Testis (tissue), 3 donors: Measurements from ENCODE around the gene CEP85L. TPM values are rescaled to one million over a fixed set of nuclear protein-coding genes. Genes with fewer than 3 reads are reported as not detected.

Experiments
- DNase-seq: peaks from one replicate; pipeline ENCODE4 v3.0.0-alpha.2; 2019
- H3K27ac ChIP-seq, 2 donors: fragments of 200-600 bp; sonication (generic); one replicate each; pipeline ENCODE4 v1.5.1; 2019
- H3K27me3 ChIP-seq: fragments of 200-600 bp; sonication (generic); one replicate; pipeline ENCODE4 v1.5.1; 2019
- H3K36me3 ChIP-seq: fragments of 200-600 bp; sonication (generic); one replicate; pipeline ENCODE4 v1.5.1; 2017; ENCODE audit warnings: low read depth; ENCODE audit errors: missing control alignments
- H3K4me1 ChIP-seq: fragments of 200-600 bp; sonication (generic); one replicate; pipeline ENCODE4 v1.5.1; 2019
- H3K4me3 ChIP-seq, 2 donors: fragments of 200-600 bp; sonication (generic); one replicate each; pipeline ENCODE4 v1.5.1; 2017 to 2019
- H3K9me3 ChIP-seq: fragments of 200-600 bp; sonication (generic); one replicate; pipeline ENCODE4 v1.5.1; 2017
- CTCF ChIP-seq, 3 experiments: fragments of 450-650 bp in 2 of 3; fragments of 200-600 bp in 1 of 3; sonication (generic) in 1 of 3; IDR thresholded peaks; one replicate each; pipeline ENCODE4 v1.5.1; 2016 to 2019; ENCODE audit warnings: antibody characterized with exemption in 3 of 3, mild to moderate bottlenecking in 2 of 3, moderate library complexity in 1 of 3
- POLR2A ChIP-seq: fragments of 450-650 bp; IDR thresholded peaks from one replicate; pipeline ENCODE4 v1.6.1; 2017; ENCODE audit warnings: antibody characterized with exemption, mild to moderate bottlenecking, moderate library complexity
- WGBS, 2 donors: methylation state at CpG; one replicate each; pipeline ENCODE4 v1.1.5; 2018; 5-methylcytosine and 5-hydroxymethylcytosine counted together
- intact Hi-C: fragments of 100-400 bp; cut with DNase I; formaldehyde crosslinking; loops from one replicate; pipeline ENCODE4 v1.15.1; 2023; ENCODE audit warnings: low total_unique reads
- polyA plus RNA-seq: library from polyadenylated mRNA; stranded (reverse); fragments of 350-450 nt; fragmentation: Illumina TruSeq; extraction: RNeasy Lipid Tissue Mini Kit (QIAGEN cat#74804); gene quantifications from one replicate; pipeline ENCODE4 v1.2.3, GENCODE V29; 2014; ENCODE audit warnings: low read depth, low replicate concordance; ENCODE audit not compliant: insufficient read depth
- total RNA-seq, 2 donors: library from RNA; depleted of rRNA; stranded (reverse); fragments of >200 nt; gene quantifications; one replicate each; pipeline ENCODE4 v1.2.3, GENCODE V29; 2016

The CEP85L gene
- total and polyA plus RNA-seq, 3 donors from 2014 or later = 63.7 to 80.7 (median 78.8) TPM

GRCh38 chr6:118580585-118581419, 70.6 kb downstream of the CEP85L start:
- intact Hi-C loops = no loop called here
- no peak overlapping the region for H3K4me3 ChIP-seq
- peak; percentile 39 to 70 (median 58) for TF ChIP-seq CTCF (IDR thresholded peaks at IDR 0.05)
- no peak for TF ChIP-seq POLR2A
- no peak overlapping the region for H3K27ac ChIP-seq
- H3K9me3 ChIP-seq = no peaks in the 10 kb centered on the region
- peak; percentile 48 for DNase-seq
- H3K4me1 ChIP-seq = no peaks in the 10 kb centered on the region
- H3K36me3 ChIP-seq = no peaks in the 10 kb centered on the region
- 60% methylated on average over 10 of the region's 10 CpGs for WGBS, 2 donors
- no peaks in the 10 kb centered on the region for H3K27me3 ChIP-seq

GRCh38 chr6:118579786-118580185, 71.6 kb downstream of the CEP85L start:
- 86 to 92% methylated on average over 2 of the region's 2 CpGs for WGBS, 2 donors
- DNase-seq = no peak
- intact Hi-C loops = no loop called here
- Histone ChIP-seq H3K36me3 (no peaks in the 10 kb centered on the region), H3K27me3 (no peaks in the 10 kb centered on the region), H3K27ac (no peak overlapping the region), H3K4me1 (no peaks in the 10 kb centered on the region), H3K4me3 (no peak overlapping the region), H3K9me3 (no peaks in the 10 kb centered on the region)
- TF ChIP-seq CTCF (IDR thresholded peaks at IDR 0.05) (no peak), POLR2A (no peak)

GRCh38 chr6:118578617-118579016, 72.8 kb downstream of the CEP85L start:
- 94 to 96% methylated on average over 12 of the region's 12 CpGs for WGBS, 2 donors
- Histone ChIP-seq H3K4me1 (no peaks in the 10 kb centered on the region), H3K36me3 (no peaks in the 10 kb centered on the region), H3K27ac (no peak overlapping the region), H3K27me3 (no peaks in the 10 kb centered on the region), H3K4me3 (no peak overlapping the region), H3K9me3 (no peaks in the 10 kb centered on the region)
- intact Hi-C loops = no loop called here
- TF ChIP-seq CTCF (IDR thresholded peaks at IDR 0.05) (no peak), POLR2A (no peak)
- no peak for DNase-seq

- no peak for DNase-seq
- H3K27ac ChIP-seq = no peak overlapping the region
- H3K9me3 ChIP-seq = no peaks in the 10 kb centered on the region
- 70 to 75% methylated on average over 4 of the region's 4 CpGs for WGBS, 2 donors
- no peaks in the 10 kb centered on the region for H3K4me1 ChIP-seq
- no peak for TF ChIP-seq POLR2A
- no peak for TF ChIP-seq CTCF (IDR thresholded peaks at IDR 0.05)
- H3K27me3 ChIP-seq = no peaks in the 10 kb centered on the region
- intact Hi-C loops = no loop called here
- no peak overlapping the region for H3K4me3 ChIP-seq
- no peaks in the 10 kb centered on the region for H3K36me3 ChIP-seq
Observed at GRCh38 chr6:118577972-118578371, 73.4 kb downstream of the CEP85L start.
